BJ (cell line): ENCODE measurements around the gene FGD4. TPM values are rescaled to one million over a fixed set of nuclear protein-coding genes. Genes with fewer than 3 reads are reported as not detected.

Experiments used
- CTCF ChIA-PET: fragments of 350-600 bp; formaldehyde crosslinking; extraction: SDS; loops from one replicate; lab custom pipeline; 2021; ENCODE audit warnings: antibody characterized with exemption, inconsistent platforms; lab: Yijun Ruan, JAX
- POLR2A ChIA-PET: fragments of 300-600 bp; sonication (Branson Sonifier 250); formaldehyde crosslinking; extraction: SDS; loops from one replicate; lab custom pipeline; 2021; ENCODE audit warnings: antibody characterized with exemption; lab: Charles Lee
- DNase-seq: peaks from one replicate; pipeline ENCODE4 v3.0.0-alpha.2; 2011; ENCODE audit warnings: low read depth
- H3K27me3 ChIP-seq: 2 replicates; pipeline ENCODE4 v1.6.0; 2011; ENCODE audit warnings: low read length; ENCODE audit not compliant: control insufficient read depth, insufficient read depth
- H3K36me3 ChIP-seq: 2 replicates; pipeline ENCODE4 v1.5.1; 2011; ENCODE audit warnings: low read length; ENCODE audit not compliant: control insufficient read depth, insufficient read depth
- H3K4me3 ChIP-seq: 2 replicates; pipeline ENCODE4 v1.5.1; 2011; ENCODE audit warnings: low read depth, mild to moderate bottlenecking, control low read depth, low read length
- CTCF ChIP-seq: IDR thresholded peaks from 2 replicates; pipeline ENCODE4 v1.5.1; 2011; ENCODE audit warnings: low read depth, mild to moderate bottlenecking, control low read depth, inconsistent platforms, low read length, moderate library complexity; ENCODE audit not compliant: insufficient read depth
- polyA plus RNA-seq: library from polyadenylated mRNA; depleted of rRNA; stranded (reverse); fragments of >200 nt; gene quantifications from 2 replicates; pipeline ENCODE4 v1.2.3, GENCODE V29; 2011

The FGD4 gene
- polyA plus RNA-seq, 1 experiment = 11.1 TPM

DNA sequence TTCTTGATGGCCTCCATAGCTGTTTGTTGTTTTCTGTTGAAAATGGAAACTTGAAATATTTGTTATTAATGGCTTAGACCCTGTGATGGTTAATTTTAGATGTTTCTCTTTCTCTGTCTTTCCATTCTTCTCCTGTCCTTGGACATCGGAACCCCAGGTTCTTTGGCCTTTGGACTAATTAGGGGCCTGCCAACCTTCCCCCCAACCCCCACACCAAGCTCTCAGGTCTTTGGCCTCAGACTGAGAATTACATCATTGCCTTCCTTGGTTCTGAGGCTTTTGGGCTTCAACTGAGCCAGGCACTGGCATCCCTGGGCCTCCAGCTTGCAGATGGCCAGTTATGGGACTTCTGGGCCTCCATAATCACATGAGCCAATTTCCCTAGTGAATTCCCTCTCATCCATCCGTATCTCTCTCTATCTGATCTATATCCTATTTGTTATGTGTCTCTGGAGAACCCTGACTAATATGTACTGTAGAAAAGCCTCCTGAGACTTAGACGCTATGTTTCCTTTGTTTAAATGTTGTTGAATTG is 71.6 kb downstream of the FGD4 start:
- DNase-seq = no peak
- Histone ChIP-seq H3K27me3 (no peaks in the 10 kb centered on the region), H3K4me3 (no peak overlapping the region), H3K36me3 (no peaks in the 10 kb centered on the region)
- no peak for TF ChIP-seq CTCF
- POLR2A ChIA-PET = no interaction called here
- CTCF ChIA-PET = no interaction called here

- CTCF ChIA-PET = no interaction called here
- H3K27me3 ChIP-seq = no peaks in the 10 kb centered on the region
- no peaks in the 10 kb centered on the region for H3K36me3 ChIP-seq
- POLR2A ChIA-PET = no interaction called here
- no peak for DNase-seq
- no peak overlapping the region for H3K4me3 ChIP-seq
- TF ChIP-seq CTCF = no peak
These were observed 72.2 kb downstream of the FGD4 start for GRCh38 chr12:32471591-32472001.

- H3K36me3 ChIP-seq = no peaks in the 10 kb centered on the region
- no peak overlapping the region for H3K4me3 ChIP-seq
- no peak for TF ChIP-seq CTCF
- no peak for DNase-seq
- POLR2A ChIA-PET = interaction anchor here (0.6 kb wide), 1 partner anchor 132 kb away, joined by 3 read pairs; no protein-coding TSS in a partner anchor
- no peaks in the 10 kb centered on the region; the same call in 1 of the 2 replicates for H3K27me3 ChIP-seq
- CTCF ChIA-PET = interaction anchor here (1.3 kb wide), 1 partner anchor 13 kb away, joined by 4 read pairs; no protein-coding TSS in a partner anchor
These were observed 76.4 kb downstream of the FGD4 start for GRCh38 chr12:32475724-32476123.

GRCh38 chr12:32476446-32476845 is 77.1 kb downstream of the FGD4 start:
- no peak overlapping the region for H3K4me3 ChIP-seq
- no peak for DNase-seq
- POLR2A ChIA-PET = interaction anchor here (0.7 kb wide), 1 partner anchor 9 kb away, joined by 3 read pairs; no protein-coding TSS in a partner anchor
- no peaks in the 10 kb centered on the region; the same call in 1 of the 2 replicates for H3K27me3 ChIP-seq
- no peak for TF ChIP-seq CTCF
- no peaks in the 10 kb centered on the region for H3K36me3 ChIP-seq
- CTCF ChIA-PET = interaction anchor here (0.9 to 1.3 kb wide), 2 partner anchors 13 to 15 kb away, joined by 3 to 4 read pairs; no protein-coding TSS in a partner anchor

GRCh38 chr12:32477714-32478113 is 78.4 kb downstream of the FGD4 start:
- no peak for DNase-seq
- POLR2A ChIA-PET = interaction anchor here (0.6 kb wide), 1 partner anchor 58 kb away, joined by 7 read pairs; no protein-coding TSS in a partner anchor
- no peak for TF ChIP-seq CTCF
- Histone ChIP-seq H3K36me3 (no peaks in the 10 kb centered on the region), H3K27me3 (no peaks in the 10 kb centered on the region; the same call in 1 of the 2 replicates), H3K4me3 (no peak overlapping the region)
- CTCF ChIA-PET = interaction anchor here (0.7 kb wide), 1 partner anchor 19 kb away, joined by 3 read pairs; no protein-coding TSS in a partner anchor
